ENCODE results near the gene RNF2.

- TF ChIP-seq CTCF (IDR thresholded peaks at IDR 0.05 in 2 of 3, conservative IDR thresholded peaks at IDR 0.05 in 1 of 3; ENCODE audit: borderline replicate concordance in 1 of 3, insufficient read depth in 1 of 3, low read depth in 2 of 3, low read length in 2 of 3) (no peak), YY1 (IDR thresholded peaks at IDR 0.05; ENCODE audit: extremely low read depth, insufficient replicate concordance, low read depth, low read length) (no peak)
Measured at GRCh38 chr1:185050823-185051451, 5.6 kb downstream of the RNF2 start.

Measured in HCT116 (cell line).